ENCODE measurements around the gene OTOF. TPM values are rescaled to one million over a fixed set of nuclear protein-coding genes. Genes with fewer than 3 reads are reported as not detected.

Gene OTOF
- polyA plus RNA-seq, 1 of the 3 experiments (the other 2 are of a cell fraction): not detected

DNA sequence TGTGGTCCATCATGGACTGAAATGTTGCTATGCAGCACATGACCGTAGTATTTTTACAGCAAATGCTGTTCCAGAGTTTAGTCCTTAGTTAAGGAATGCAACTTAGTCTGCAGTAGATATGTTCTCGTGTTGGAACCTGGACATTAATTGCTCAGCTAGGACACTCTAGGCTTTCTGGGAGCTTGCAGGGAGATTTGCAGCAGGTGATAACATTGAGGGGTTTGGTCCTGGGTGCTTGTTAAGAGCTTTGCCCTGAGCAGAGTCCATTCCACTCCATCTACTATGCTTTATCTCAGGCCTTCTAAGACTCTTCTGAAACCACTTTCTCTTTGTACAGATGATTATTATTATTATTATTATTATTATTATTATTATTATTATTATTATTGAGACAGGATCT is 49.1 kb downstream of the OTOF start:
- Histone ChIP-seq H3K9ac (no peak overlapping the region), H3K4me2 (no peak overlapping the region), H3K4me3 (ENCODE audit: low read depth in 2 of 2, low read length in 1 of 2) (no peak overlapping the region), H4K20me1 (ENCODE audit: insufficient read depth) (no peaks in the 10 kb centered on the region), H3K79me2 (ENCODE audit: insufficient read depth) (no peaks in the 10 kb centered on the region), H2AFZ (ENCODE audit: low read depth) (no peak overlapping the region), H3K27ac (ENCODE audit: low read depth in 2 of 2, low read length in 1 of 2) (no peak overlapping the region), H3K36me3 (replicated peaks in 1 of 2; ENCODE audit: control insufficient read depth in 1 of 2, insufficient read depth in 2 of 2, low read length in 1 of 2) (no peaks in the 10 kb centered on the region), H3K9me2 (no peaks in the 10 kb centered on the region), H3F3A (replicated peaks; ENCODE audit: insufficient read depth) (no peaks in the 10 kb centered on the region), H3K27me3 (ENCODE audit: insufficient read depth) (no peaks in the 10 kb centered on the region), H3K4me1 (ENCODE audit: control insufficient read depth in 1 of 2, insufficient read depth in 2 of 2, low read depth in 1 of 2, low read length in 1 of 2) (no peaks in the 10 kb centered on the region; a peak in 2 of 4 replicates), H3K9me3 (no peaks in the 10 kb centered on the region)
- ChIA-PET POLR2A (no interaction called here), CTCF (interaction anchor here (0.6 to 1.0 kb wide), 2 partner anchors 15 to 247 kb away, joined by 3 read pairs; no protein-coding TSS in a partner anchor)
- DNase-seq: no peak
- TF ChIP-seq TEAD4 (IDR thresholded peaks at IDR 0.05; ENCODE audit: borderline replicate concordance, insufficient read depth) (no peak), EP300 (IDR thresholded peaks at IDR 0.05; ENCODE audit: borderline replicate concordance in 1 of 2, low read depth in 1 of 2, low read length in 1 of 2) (no peak), FOSL2 (IDR thresholded peaks at IDR 0.05; ENCODE audit: borderline replicate concordance, low read depth) (no peak), RFX5 (IDR thresholded peaks at IDR 0.05; ENCODE audit: low read length) (no peak), RAD21 (IDR thresholded peaks at IDR 0.05; ENCODE audit: low read length) (no peak), EZH2phosphoT487 (IDR thresholded peaks at IDR 0.05; ENCODE audit: borderline replicate concordance, low read depth) (no peak), SMC3 (IDR thresholded peaks at IDR 0.05; ENCODE audit: low read depth, low read length) (no peak)
- TF ChIP-seq, protein P1, sequence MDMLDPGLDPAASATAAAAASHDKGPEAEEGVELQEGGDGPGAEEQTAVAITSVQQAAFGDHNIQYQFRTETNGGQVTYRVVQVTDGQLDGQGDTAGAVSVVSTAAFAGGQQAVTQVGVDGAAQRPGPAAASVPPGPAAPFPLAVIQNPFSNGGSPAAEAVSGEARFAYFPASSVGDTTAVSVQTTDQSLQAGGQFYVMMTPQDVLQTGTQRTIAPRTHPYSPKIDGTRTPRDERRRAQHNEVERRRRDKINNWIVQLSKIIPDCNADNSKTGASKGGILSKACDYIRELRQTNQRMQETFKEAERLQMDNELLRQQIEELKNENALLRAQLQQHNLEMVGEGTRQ (IDR thresholded peaks at IDR 0.05; ENCODE audit: borderline replicate concordance, low read depth, low read length): no peak
- TF ChIP-seq, protein P2, sequence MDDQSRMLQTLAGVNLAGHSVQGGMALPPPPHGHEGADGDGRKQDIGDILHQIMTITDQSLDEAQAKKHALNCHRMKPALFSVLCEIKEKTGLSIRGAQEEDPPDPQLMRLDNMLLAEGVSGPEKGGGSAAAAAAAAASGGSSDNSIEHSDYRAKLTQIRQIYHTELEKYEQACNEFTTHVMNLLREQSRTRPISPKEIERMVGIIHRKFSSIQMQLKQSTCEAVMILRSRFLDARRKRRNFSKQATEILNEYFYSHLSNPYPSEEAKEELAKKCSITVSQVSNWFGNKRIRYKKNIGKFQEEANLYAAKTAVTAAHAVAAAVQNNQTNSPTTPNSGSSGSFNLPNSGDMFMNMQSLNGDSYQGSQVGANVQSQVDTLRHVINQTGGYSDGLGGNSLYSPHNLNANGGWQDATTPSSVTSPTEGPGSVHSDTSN (IDR thresholded peaks at IDR 0.05): no peak
- WGBS (ENCODE audit: low lambda C conversion rate): 76% methylated on average over 2 of the region's 2 CpGs

DNA sequence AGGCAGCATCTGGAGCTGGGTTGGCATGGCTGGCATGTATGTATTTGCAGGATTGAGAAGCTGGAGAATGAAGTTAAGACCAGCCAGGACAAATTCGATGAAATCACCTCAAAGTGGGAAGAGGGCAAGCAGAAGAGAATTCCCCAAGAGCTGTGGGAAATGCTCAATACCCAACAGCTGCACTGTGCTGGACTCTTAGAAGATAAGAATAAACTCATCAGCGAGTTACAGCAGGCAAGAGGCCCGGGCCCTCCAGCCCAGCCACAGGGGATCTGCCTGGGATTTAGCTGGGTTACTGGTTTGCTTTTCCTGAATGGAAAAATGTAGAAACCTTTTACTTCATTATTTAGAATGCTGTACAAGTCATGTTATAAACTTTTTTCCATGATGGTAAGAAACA is 53.7 kb downstream of the OTOF start:
- no peaks in the 10 kb centered on the region for H3K27me3 ChIP-seq (ENCODE audit: insufficient read depth)
- POLR2A ChIA-PET: no interaction called here
- H3K36me3 ChIP-seq (replicated peaks in 1 of 2; ENCODE audit: control insufficient read depth in 1 of 2, insufficient read depth in 2 of 2, low read length in 1 of 2): no peaks in the 10 kb centered on the region
- no peak overlapping the region for H2AFZ ChIP-seq (ENCODE audit: low read depth)
- no peak overlapping the region for H3K27ac ChIP-seq (ENCODE audit: low read depth in 2 of 2, low read length in 1 of 2)
- no peaks in the 10 kb centered on the region for H3K9me3 ChIP-seq
- H3K4me3 ChIP-seq (ENCODE audit: low read depth in 2 of 2, low read length in 1 of 2): no peak overlapping the region
- CTCF ChIA-PET: interaction anchor here (1.7 to 2.0 kb wide), 2 partner anchors 29 to 93 kb away, joined by 5 to 6 read pairs; no protein-coding TSS in a partner anchor
- no peaks in the 10 kb centered on the region for H3K4me1 ChIP-seq (ENCODE audit: control insufficient read depth in 1 of 2, insufficient read depth in 2 of 2, low read depth in 1 of 2, low read length in 1 of 2)
- no peaks in the 10 kb centered on the region for H3K9me2 ChIP-seq
- H3K79me2 ChIP-seq (ENCODE audit: insufficient read depth): no peaks in the 10 kb centered on the region
- H3F3A ChIP-seq (replicated peaks; ENCODE audit: insufficient read depth): no peaks in the 10 kb centered on the region
- H4K20me1 ChIP-seq (ENCODE audit: insufficient read depth): no peaks in the 10 kb centered on the region
- WGBS (ENCODE audit: low lambda C conversion rate): 30% methylated on average over 3 of the region's 3 CpGs
- no peak overlapping the region for H3K9ac ChIP-seq
- no peak for DNase-seq
- H3K4me2 ChIP-seq: no peak overlapping the region
- TF ChIP-seq, protein P3, sequence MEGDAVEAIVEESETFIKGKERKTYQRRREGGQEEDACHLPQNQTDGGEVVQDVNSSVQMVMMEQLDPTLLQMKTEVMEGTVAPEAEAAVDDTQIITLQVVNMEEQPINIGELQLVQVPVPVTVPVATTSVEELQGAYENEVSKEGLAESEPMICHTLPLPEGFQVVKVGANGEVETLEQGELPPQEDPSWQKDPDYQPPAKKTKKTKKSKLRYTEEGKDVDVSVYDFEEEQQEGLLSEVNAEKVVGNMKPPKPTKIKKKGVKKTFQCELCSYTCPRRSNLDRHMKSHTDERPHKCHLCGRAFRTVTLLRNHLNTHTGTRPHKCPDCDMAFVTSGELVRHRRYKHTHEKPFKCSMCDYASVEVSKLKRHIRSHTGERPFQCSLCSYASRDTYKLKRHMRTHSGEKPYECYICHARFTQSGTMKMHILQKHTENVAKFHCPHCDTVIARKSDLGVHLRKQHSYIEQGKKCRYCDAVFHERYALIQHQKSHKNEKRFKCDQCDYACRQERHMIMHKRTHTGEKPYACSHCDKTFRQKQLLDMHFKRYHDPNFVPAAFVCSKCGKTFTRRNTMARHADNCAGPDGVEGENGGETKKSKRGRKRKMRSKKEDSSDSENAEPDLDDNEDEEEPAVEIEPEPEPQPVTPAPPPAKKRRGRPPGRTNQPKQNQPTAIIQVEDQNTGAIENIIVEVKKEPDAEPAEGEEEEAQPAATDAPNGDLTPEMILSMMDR (IDR thresholded peaks at IDR 0.05): no peak
- TF ChIP-seq EZH2phosphoT487 (IDR thresholded peaks at IDR 0.05; ENCODE audit: borderline replicate concordance, low read depth) (no peak), CHD2 (IDR thresholded peaks at IDR 0.05; ENCODE audit: low read length, partially characterized antibody) (no peak), ELF1 (IDR thresholded peaks at IDR 0.05) (no peak), GATA2 (CRISPR knock-in tag; IDR thresholded peaks at IDR 0.05) (no peak), MEF2A (IDR thresholded peaks at IDR 0.05; ENCODE audit: borderline replicate concordance, low read depth) (no peak), SIN3A (IDR thresholded peaks at IDR 0.05; ENCODE audit: borderline replicate concordance, low read depth, low read length) (no peak), FOXM1 (IDR thresholded peaks at IDR 0.05; ENCODE audit: low read depth) (no peak), SMC3 (IDR thresholded peaks at IDR 0.05; ENCODE audit: low read depth, low read length) (no peak), RFX5 (IDR thresholded peaks at IDR 0.05; ENCODE audit: low read length) (no peak)
- TF ChIP-seq, protein P2 (IDR thresholded peaks at IDR 0.05): no peak
- TF ChIP-seq, protein P4, sequence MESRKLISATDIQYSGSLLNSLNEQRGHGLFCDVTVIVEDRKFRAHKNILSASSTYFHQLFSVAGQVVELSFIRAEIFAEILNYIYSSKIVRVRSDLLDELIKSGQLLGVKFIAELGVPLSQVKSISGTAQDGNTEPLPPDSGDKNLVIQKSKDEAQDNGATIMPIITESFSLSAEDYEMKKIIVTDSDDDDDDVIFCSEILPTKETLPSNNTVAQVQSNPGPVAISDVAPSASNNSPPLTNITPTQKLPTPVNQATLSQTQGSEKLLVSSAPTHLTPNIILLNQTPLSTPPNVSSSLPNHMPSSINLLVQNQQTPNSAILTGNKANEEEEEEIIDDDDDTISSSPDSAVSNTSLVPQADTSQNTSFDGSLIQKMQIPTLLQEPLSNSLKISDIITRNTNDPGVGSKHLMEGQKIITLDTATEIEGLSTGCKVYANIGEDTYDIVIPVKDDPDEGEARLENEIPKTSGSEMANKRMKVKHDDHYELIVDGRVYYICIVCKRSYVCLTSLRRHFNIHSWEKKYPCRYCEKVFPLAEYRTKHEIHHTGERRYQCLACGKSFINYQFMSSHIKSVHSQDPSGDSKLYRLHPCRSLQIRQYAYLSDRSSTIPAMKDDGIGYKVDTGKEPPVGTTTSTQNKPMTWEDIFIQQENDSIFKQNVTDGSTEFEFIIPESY (IDR thresholded peaks at IDR 0.05; ENCODE audit: borderline replicate concordance, low read depth): no peak

Measured in SK-N-SH (cell line).